Posterior cingulate gyrus (tissue), 11 donors: ENCODE measurements around the gene NPLOC4.
A peak's percentile ranks its signal among the peaks of the same experiment; 100 is the strongest.

ENCODE experiments used
- DNase-seq, 10 donors: peaks; one replicate each; pipeline versions ENCODE4 v3.0.0 to v3.0.0-alpha.2; 2020 to 2021; ENCODE audit warnings: mixed read lengths in 3 of 10
- intact Hi-C: fragments of 100-400 bp; cut with DNase I; formaldehyde crosslinking; loops from one replicate; pipeline ENCODE4 v1.15.1; 2023

NPLOC4 gene

DNA sequence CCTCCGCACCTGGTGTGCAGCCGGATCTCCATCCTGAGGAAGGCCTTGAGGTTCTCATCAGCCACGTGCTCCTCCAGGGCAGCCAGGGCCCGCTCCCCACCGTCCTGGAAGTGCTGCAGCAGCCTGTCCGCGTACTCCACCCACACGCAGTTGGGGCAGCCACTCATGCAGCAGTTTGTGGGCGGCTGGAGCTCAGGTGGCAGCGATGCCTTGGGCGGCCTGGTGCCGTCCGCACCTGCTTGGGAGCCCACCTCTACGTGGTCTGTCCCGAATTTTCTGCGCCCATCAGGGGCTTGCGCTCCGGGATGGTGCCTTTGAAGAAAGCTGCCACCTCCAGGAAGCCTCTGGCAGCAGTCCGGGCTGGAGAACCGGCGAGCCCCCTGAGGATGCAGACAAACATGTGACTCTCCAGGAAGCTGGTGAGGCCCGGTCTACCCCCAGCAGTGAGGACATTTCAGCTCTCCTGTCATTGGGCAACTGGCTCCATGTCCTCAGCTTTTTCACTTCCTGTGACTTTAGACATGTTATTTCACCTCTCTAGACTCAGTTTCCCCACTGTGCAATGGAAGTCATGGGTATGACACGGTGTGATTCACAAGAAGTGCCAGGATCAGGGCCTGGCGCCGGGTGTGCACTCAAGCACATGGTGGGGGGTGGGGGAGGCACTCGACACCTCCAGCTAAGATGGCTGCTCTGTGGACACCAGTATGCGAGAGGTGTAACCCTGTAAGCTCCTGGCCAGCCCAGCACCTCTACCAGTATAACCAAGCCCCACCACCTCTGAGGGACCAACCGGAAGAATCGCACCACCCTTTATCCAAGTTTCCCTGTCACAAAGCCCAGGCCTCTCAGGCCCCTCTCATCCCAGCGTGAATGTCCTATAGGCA lies 28.5 kb upstream of the NPLOC4 start:
- intact Hi-C loops = loop anchor here (2.0 kb wide), 1 partner anchor 29 kb away; the partner anchor contains the start of genes NPLOC4 and TSPAN10
- DNase-seq = peak in 8 of 10 donors; percentile 28 to 93 (median 60)

GRCh38 chr17:81664051-81664470 lies 27.1 kb upstream of the NPLOC4 start:
- no peak for DNase-seq
- intact Hi-C loops = no loop called here

DNA sequence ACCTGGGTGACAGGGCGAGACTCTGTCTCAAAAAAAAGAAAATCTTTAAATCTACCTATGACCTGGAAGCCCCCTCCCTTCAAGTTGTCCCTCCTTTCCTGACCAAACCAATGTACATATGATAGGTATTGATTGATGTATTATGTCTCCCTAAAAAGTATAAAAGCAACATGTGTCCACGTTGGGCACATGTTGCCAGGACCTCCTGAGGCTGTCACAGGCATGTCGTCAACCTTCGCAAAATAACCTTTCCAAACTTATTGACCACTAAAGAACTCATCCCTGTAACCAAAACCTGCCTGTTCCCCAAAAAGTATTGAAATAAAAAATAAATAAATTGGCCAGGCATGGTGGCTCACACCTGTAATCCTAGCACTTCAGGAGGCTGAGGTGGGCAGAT lies 25.1 kb upstream of the NPLOC4 start:
- DNase-seq = no peak
- intact Hi-C loops = no loop called here

GRCh38 chr17:81660441-81660840 lies 23.5 kb upstream of the NPLOC4 start:
- intact Hi-C loops = no loop called here
- DNase-seq = no peak

GRCh38 chr17:81659038-81659437 lies 22.1 kb upstream of the NPLOC4 start:
- no peak for DNase-seq

DNA sequence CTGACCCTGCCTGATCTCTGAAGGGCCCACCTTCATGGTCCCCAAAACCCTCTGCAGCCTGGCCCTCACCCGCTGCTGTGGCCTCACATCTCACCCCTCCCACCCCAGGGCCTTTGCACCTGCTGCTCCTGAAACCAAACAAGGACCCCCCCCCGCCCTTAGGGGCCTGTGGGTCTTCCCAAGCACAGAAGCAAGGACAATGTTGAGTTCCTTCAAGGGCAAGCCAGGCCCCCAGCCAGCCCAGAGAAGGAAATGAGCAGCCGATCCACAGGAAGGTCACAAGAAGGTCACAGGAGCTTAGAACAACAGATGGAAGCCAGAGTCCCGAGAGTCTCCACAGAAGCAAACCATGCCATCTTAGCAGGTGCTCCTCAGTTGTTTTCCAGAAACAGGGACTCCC lies 19.9 kb upstream of the NPLOC4 start:
- intact Hi-C loops = no loop called here
- DNase-seq = no peak

More at GRCh38 chr17:81659038-81659437, 22.1 kb upstream of the NPLOC4 start:
- intact Hi-C loops = no loop called here

GRCh38 chr17:81656118-81656743 lies 19.3 kb upstream of the NPLOC4 start, which contains the start of gene PDE6G:
Gene PDE6G (minus strand): TSS chr17:81656542. CDS start chr17:81653305, 3,237 bp downstream.
- intact Hi-C loops = no loop called here

GRCh38 chr17:81655378-81656117 lies 18.6 kb upstream of the NPLOC4 start:
- intact Hi-C loops = no loop called here
- no peak for DNase-seq

More at GRCh38 chr17:81656118-81656743, 19.3 kb upstream of the NPLOC4 start, which contains the start of gene PDE6G:
- DNase-seq = no peak

- DNase-seq = peak in 1 of 10 donors; percentile 44
- intact Hi-C loops = no loop called here
Observed at GRCh38 chr17:81652906-81653771, 16.2 kb upstream of the NPLOC4 start.

DNA sequence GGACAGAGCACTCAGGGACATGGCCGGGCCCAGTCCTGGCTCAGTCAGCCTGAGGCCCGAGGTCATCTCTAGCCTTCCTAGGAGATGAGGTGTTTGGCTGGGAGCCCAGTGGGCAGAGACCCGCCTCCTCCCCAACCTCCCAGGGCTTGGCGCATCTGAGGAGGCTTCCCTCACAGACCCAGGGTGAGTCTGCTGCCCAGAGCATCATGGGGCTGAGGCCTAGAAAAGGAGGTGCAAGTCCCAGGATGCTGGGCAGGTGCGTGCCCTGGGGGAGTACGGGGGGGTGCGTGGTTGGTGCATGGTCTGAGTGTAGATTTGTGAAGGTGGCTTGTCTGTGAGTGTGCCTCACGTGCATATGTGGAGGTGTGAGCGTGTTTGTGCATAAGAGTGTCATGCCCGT lies 14.8 kb upstream of the NPLOC4 start:
- DNase-seq = no peak
- intact Hi-C loops = no loop called here

DNA sequence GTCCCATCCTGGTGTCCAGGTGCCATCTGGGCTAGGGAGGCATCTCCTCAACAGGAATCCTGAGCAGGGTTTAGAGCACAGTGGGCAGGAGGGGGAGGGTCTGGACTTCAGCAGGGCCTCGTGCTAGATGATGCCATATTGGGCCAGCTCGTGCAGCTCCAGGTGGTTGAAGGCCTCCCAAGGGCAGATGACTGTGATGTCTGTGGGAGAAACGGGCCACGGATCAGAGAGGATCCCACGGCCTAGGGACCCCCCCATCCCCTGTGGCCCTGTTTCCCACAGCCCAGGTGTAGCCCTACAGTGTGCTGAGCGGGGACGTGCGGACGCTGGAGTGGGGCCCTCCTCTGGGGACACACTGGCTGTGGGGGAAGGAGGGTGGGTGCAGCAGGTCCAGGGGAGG lies 14.0 kb upstream of the NPLOC4 start:
- no peak for DNase-seq
- intact Hi-C loops = no loop called here

DNA sequence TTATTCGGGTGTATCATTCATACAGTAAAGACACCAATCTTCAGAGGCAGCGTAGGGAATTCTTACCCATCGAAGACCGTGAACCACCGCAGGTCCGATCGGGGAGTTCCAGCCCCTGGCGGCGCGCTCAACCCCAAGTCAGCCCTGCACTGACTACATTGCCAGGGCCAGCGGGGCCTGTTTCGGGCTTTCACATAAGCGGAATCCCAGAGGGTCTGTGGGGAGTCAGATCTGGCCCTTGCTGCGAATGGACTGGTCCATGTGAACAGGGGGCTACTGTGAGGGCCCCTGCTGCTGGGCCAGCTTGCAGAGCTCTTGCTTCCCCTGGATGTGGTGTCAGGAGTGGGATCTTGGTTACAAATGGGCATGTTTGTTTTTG lies 11.8 kb upstream of the NPLOC4 start:
- intact Hi-C loops = no loop called here
- DNase-seq = no peak

GRCh38 chr17:81648013-81648706 lies 11.2 kb upstream of the NPLOC4 start:
- intact Hi-C loops = no loop called here
- DNase-seq = no peak

DNA sequence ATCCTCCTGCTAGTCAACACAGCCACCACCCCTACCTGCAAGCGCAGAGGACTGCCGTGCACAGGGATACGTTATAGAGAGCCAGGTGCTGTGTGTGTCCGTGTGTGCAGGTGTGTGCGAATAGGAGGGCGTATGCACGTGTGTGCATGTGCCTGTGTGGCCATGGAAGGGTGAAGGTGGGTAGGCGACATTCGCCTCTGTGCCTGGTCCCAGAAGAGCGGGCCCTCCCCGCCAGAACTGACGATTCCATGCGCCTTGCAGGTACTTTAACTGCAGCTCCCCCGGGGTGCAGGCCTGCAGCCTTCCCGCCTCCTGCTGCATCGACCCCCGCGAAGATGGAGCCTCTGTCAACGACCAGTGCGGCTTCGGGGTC lies 10.7 kb upstream of the NPLOC4 start:
- no peak for DNase-seq
- intact Hi-C loops = no loop called here

DNA sequence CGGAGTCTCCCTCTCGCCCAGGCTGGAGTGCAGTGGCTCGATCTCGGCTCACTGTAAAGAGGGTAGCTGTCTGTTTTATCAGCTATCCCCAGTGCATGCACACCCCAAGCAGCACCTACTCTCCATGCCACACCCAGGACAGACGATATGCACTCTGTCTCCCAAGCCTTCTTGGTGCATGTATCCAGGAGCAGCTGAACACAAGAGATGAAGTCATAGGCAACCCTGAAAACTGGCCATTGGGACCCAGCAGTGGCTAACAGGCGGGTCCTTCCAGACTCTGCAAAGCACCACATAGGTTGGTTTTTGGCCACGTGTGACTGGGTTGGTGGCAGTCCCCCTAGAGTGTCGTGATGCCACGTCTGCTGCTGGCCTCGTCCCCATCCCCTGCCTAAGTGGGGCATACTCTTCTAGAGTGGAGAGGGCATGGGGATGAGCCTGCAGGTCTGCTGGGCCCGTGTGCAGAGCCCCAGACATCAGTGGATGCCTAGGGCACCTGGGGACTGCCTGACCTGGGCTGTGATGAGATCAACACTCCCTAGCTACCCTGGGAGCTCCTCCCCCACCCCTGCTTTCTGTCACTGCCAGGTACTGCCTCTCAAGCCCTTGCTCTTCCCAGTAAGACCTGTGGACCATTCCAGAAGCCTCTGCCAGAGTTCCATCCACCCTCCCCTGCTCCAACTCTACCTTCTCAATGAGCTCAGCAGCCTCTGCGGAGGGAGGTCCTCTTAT lies 10.1 kb upstream of the NPLOC4 start:
- DNase-seq = no peak
- intact Hi-C loops = no loop called here

DNA sequence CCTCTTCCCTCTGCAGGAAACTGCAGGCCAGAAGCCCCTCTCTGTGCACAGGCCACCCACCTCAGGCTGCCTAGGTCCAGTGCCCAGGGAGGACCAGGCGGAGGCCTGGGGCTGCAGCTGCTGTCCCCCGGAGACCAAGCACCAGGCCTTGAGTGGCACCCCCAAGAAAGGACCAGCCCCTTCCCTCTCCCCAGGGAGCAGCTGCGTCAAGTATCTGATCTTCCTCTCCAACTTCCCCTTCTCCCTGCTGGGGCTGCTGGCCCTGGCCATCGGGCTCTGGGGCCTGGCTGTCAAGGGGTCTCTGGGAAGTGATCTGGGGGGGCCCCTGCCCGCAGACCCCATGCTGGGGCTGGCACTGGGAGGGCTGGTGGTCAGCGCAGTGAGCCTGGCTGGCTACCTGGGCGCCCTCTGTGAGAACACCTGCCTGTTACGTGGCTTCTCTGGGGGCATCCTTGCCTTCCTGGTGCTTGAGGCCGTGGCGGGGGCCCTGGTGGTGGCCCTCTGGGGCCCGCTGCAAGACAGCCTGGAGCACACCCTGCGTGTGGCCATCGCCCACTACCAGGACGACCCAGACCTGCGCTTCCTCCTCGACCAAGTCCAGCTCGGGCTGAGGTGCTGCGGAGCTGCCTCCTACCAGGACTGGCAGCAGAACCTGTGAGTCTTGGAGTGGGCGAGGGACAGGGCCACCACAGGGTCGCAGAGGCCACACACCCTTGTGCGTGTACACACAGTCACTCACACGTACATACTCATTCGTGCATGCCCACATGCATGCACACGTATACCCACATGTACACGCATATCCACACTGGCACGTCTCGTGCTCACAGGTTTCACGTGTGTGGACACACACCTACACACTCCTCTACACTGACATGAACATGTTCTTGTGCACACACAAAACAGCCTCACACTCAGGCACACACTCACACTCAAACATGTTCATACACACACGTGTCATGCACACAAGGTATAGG lies 8.4 kb upstream of the NPLOC4 start:
- no peak for DNase-seq
- intact Hi-C loops = no loop called here

DNA sequence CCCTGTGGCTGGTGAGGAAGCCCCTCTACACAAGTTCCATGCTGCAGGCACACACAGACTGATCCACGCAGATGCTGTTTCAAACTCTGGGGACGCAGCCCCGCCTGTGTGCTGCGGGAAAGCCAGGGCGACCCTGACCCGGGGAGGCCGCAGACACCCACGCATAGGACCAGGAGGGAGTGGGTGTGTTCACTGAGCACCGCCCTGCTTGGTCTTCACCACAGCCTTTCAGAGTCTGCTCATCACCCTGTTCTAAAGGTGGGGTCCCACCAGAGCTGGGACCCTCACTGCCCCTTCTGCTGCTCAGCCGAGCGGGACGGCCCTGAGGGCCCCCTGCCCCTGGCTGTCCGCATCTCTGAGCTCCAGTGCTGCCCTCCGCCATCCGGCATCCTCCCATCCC lies 7.6 kb upstream of the NPLOC4 start:
- DNase-seq = no peak
- intact Hi-C loops = no loop called here
